Epithelial cell of proximal tubule (primary cell): ENCODE measurements around the gene DUSP6. TPM values are rescaled to one million over a fixed set of nuclear protein-coding genes. Genes with fewer than 3 reads are reported as not detected.
"Not testable (repeated sequence)": the region's sequence is repeated elsewhere in the genome, so short reads cannot be mapped to it uniquely, and the experiment has no call there.

Source experiments
- DNase-seq: peaks from one replicate; pipeline ENCODE4 v3.0.0-alpha.2; 2011; ENCODE audit warnings: low read depth
- H3K4me3 ChIP-seq: 2 replicates; pipeline ENCODE4 v1.5.1; 2011; ENCODE audit warnings: low read depth, mild to moderate bottlenecking, low read length
- total RNA-seq: library from RNA; depleted of rRNA; stranded (reverse); fragments of >200 nt; gene quantifications from 2 replicates; pipeline ENCODE4 v1.2.3, GENCODE V29; 2015
- TF ChIP-seq, protein P1 (sequence below): conservative IDR thresholded peaks from 2 replicates; pipeline ENCODE4 v1.5.1; 2012; ENCODE audit warnings: low read depth, mild to moderate bottlenecking, low read length

Gene DUSP6
- total RNA-seq, 1 donor from 2014 or later, result 41.1 TPM

DNA sequence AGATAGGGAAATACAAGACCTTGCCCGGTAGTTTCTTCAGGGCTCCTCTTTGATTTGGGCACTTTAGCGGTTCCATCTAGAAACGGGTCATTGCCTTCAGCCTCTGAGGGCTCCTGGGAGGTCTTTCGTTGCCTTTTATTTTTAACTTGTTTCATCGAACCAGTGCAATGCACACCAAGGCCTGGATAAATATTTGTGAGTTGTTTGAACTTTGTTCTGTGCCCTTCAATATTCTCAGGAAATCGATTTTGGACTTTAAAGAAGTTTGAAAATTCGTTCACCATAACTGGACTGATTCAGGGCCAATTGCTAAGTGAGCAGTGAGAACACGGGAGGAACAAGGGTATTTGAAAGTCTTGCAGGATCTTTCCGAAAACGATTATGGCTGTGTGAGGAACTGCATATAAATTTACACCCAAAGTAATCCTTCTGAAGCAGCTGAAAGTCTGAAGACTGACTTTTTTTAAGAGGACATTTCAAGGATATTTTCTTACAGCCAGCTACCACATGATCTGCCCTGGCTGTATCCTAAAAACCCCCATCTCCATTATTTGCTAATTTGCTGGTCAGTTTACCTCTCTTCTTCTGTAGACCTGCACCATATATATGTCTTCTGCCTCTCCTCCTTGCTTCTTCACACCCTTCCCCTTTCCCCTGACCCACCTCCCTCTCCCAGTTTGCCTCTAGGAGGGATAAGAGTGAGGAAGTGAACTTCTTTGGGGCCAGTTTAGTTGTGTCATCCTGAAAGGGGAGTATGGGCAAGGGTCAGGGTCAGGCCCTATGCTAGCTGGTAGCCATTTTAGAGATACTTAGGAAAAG, 8.0 kb downstream of the DUSP6 start:
- TF ChIP-seq, protein P1, sequence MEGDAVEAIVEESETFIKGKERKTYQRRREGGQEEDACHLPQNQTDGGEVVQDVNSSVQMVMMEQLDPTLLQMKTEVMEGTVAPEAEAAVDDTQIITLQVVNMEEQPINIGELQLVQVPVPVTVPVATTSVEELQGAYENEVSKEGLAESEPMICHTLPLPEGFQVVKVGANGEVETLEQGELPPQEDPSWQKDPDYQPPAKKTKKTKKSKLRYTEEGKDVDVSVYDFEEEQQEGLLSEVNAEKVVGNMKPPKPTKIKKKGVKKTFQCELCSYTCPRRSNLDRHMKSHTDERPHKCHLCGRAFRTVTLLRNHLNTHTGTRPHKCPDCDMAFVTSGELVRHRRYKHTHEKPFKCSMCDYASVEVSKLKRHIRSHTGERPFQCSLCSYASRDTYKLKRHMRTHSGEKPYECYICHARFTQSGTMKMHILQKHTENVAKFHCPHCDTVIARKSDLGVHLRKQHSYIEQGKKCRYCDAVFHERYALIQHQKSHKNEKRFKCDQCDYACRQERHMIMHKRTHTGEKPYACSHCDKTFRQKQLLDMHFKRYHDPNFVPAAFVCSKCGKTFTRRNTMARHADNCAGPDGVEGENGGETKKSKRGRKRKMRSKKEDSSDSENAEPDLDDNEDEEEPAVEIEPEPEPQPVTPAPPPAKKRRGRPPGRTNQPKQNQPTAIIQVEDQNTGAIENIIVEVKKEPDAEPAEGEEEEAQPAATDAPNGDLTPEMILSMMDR, result no peak
- no peak for DNase-seq
- no peak overlapping the region for H3K4me3 ChIP-seq

GRCh38 chr12:89343127-89343526, 9.2 kb downstream of the DUSP6 start:
- TF ChIP-seq, protein P1, result no peak
- DNase-seq, result no peak
- H3K4me3 ChIP-seq, result no peak overlapping the region

DNA sequence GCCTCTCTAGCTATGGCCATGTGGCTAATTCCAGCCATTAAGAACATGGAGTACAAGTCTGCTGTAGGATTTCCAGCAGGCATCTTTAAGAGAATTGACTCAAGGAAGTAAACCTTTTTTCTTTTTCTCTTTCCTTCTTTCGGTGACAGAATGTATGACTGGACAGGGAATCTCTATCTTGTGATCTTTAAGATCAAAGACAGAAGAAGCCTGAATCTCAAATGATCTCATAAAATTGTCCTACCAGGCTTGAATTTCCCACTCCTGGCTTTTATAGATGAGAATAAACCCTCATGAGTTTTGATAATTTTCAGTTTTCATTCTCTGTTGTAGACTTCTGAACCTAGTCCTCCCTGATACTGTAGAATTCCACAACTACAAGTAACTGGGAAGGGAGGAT, 11.4 kb downstream of the DUSP6 start:
- no peak for DNase-seq
- H3K4me3 ChIP-seq, result no peak overlapping the region
- TF ChIP-seq, protein P1, result no peak

DNA sequence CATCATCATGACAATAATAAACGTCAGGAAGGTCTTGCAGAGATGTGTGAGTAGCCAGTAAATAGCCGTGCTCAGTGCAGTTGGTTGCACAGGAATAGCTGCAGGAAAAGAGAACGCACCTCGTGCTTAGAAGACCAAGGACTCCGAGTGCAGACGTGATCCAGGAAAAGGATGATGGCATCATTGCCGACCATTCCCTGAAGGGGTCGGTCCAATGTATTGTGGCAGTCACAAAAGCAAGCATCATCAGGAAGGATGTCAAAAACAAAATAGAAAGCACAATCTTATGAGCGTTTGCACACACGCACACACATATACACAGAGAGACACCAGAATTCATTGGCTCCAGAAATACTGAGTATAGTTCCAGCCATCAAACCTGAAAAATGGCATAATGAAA, 12.8 kb downstream of the DUSP6 start:
- TF ChIP-seq, protein P1, result no peak
- DNase-seq, result no peak
- H3K4me3 ChIP-seq, result no peak overlapping the region

- not testable (repeated sequence) for DNase-seq, H3K4me3 ChIP-seq
Measured at GRCh38 chr12:89337136-89337535, 15.2 kb downstream of the DUSP6 start.

- DNase-seq, result no peak
- H3K4me3 ChIP-seq, result no peak overlapping the region
- TF ChIP-seq, protein P1, result no peak
Measured at GRCh38 chr12:89335452-89336244, 16.7 kb downstream of the DUSP6 start.

- H3K4me3 ChIP-seq, result no peak overlapping the region
- DNase-seq, result no peak
- TF ChIP-seq, protein P1, result no peak
Measured at GRCh38 chr12:89334548-89335169, 17.6 kb downstream of the DUSP6 start.
